Mesodermal cell (in vitro differentiated cells): ENCODE results near the gene C16orf90.

Experiments used
- H3K27ac ChIP-seq: 2 replicates; pipeline ENCODE4 v1.7.0; 2013; ENCODE audit warnings: mild to moderate bottlenecking, low read depth, low read length, moderate library complexity; ENCODE audit not compliant: severe bottlenecking
- H3K36me3 ChIP-seq: 2 replicates; pipeline ENCODE4 v1.7.1; 2013; ENCODE audit warnings: mild to moderate bottlenecking, low read length, moderate library complexity; ENCODE audit not compliant: control insufficient read depth, insufficient read depth
- H3K4me1 ChIP-seq: one replicate; pipeline ENCODE4 v1.7.1; 2013; ENCODE audit warnings: mild to moderate bottlenecking, low read length; ENCODE audit not compliant: insufficient read depth, control insufficient read depth, poor library complexity, severe bottlenecking
- H3K4me3 ChIP-seq: 2 replicates; pipeline ENCODE4 v1.7.0; 2013; ENCODE audit warnings: low read length, control low read depth, mild to moderate bottlenecking; ENCODE audit not compliant: insufficient read depth, poor library complexity, severe bottlenecking; ENCODE audit errors: extremely low read depth
- H3K9me3 ChIP-seq: 2 replicates; pipeline ENCODE4 v1.7.1; 2013; ENCODE audit warnings: mild to moderate bottlenecking, low read length, moderate library complexity; ENCODE audit not compliant: control insufficient read depth
- WGBS, 2 experiments: methylation state at CpG; one replicate each; pipeline ENCODE4 v1.1.5; 2013; ENCODE audit warnings: missing lambda C conversion rate in 2 of 2; ENCODE audit not compliant: insufficient coverage in 2 of 2; 5-methylcytosine and 5-hydroxymethylcytosine counted together

C16orf90 gene

DNA sequence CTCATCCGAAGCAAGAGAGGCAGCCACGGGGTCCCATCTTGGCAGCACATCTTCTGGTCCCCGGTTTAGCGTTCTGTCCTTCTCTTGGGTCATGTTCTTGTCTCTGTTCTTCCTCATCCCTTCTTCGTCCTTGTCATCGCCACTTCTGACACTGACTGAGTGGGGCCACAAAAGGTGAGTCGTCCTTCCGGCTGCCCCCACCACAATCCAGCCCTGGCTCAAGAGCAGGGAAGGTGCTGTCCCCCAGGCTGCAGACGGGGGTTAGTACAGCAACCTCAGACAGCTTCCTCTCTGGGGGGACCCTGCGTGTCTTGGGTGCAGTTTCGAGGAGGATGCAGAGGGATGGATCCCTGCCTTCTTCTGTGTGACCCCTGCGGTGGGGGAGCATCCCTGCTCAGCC lies 30.0 kb downstream of the C16orf90 start:
- Histone ChIP-seq H3K4me1 (peaks cover 22% of the 10 kb centered on the region), H3K27ac (no peak overlapping the region), H3K9me3 (no peaks in the 10 kb centered on the region), H3K4me3 (no peak overlapping the region), H3K36me3 (peaks cover 48% of the 10 kb centered on the region)
- 96% methylated on average over 9 to 11 of the region's 12 CpGs for WGBS, 2 experiments

DNA sequence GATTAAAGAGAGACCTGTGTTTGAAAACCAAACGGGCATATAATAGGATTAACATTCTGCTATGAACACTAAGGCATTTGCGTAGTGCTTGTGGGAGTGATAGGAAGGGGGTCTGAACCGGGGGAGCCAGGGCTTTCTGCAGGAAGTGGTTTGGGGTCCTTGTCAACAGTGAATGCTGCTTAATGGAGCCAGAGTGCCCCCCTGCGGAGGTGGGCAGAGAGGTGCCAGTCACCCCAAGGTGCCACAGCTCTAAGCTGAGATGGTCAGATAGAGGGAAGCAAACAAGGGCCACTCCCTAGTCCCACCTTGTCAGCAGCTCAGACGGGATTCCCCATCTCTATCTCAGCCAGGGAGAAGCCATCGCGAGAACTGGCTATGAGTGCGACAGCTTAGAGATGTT lies 34.1 kb downstream of the C16orf90 start:
- Histone ChIP-seq H3K27ac (no peak overlapping the region), H3K4me3 (no peak overlapping the region), H3K36me3 (peaks cover 25% of the 10 kb centered on the region), H3K9me3 (no peaks in the 10 kb centered on the region), H3K4me1 (peaks cover 36% of the 10 kb centered on the region)
- 83 to 90% methylated on average over 4 of the region's 8 CpGs for WGBS, 2 experiments

DNA sequence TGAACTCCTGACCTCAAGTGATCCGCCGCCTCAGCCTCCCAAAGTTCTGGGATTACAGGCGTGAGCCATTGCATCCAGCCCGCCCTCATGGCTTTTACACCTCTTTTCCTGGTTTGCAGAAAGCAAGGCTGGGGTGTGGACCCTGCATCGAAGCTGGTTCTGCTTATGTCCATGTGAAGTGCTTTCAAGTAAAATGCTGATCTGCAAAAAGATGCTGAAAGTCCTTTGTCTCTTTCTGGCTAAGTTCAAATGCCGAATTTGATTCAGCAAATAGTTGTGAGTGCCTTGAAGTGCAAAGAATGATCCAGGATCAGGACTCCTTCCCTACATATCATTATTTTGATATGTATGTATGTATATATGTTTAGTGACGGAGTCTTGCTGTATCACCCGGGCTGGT lies 34.7 kb downstream of the C16orf90 start:
- no peaks in the 10 kb centered on the region for H3K9me3 ChIP-seq
- WGBS, 2 experiments = 93% methylated on average over 5 of the region's 8 CpGs
- no peak overlapping the region for H3K27ac ChIP-seq
- H3K36me3 ChIP-seq = peaks cover 20% of the 10 kb centered on the region
- H3K4me3 ChIP-seq = no peak overlapping the region
- peaks cover 36% of the 10 kb centered on the region for H3K4me1 ChIP-seq

DNA sequence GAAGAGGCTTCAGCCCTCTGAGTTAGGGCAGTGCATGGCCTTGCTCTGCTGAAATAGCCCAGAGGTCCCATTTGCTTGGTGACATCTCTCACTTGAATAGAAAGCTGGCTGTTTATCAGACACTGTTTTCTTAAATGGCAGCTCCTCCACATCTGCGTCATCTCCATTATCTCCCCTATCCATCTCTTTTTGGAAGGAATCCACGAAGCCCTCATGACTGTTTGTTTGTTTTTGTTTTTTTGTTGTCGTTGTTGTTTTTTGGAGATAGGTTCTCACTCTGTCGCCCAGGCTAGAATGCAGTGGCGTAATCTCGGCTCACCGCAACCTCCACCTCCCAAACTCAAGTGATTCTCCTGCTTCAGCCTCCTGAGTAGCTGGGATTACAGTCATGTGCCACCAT lies 35.2 kb downstream of the C16orf90 start:
- Histone ChIP-seq H3K4me3 (no peak overlapping the region), H3K36me3 (peaks cover 15% of the 10 kb centered on the region), H3K27ac (peak overlapping the region; percentile 90), H3K9me3 (no peaks in the 10 kb centered on the region), H3K4me1 (peaks cover 36% of the 10 kb centered on the region)
- 96% methylated on average over 4 of the region's 7 CpGs; no CpG with 5 or more reads in 1 of the 2 experiments for WGBS, 2 experiments

DNA sequence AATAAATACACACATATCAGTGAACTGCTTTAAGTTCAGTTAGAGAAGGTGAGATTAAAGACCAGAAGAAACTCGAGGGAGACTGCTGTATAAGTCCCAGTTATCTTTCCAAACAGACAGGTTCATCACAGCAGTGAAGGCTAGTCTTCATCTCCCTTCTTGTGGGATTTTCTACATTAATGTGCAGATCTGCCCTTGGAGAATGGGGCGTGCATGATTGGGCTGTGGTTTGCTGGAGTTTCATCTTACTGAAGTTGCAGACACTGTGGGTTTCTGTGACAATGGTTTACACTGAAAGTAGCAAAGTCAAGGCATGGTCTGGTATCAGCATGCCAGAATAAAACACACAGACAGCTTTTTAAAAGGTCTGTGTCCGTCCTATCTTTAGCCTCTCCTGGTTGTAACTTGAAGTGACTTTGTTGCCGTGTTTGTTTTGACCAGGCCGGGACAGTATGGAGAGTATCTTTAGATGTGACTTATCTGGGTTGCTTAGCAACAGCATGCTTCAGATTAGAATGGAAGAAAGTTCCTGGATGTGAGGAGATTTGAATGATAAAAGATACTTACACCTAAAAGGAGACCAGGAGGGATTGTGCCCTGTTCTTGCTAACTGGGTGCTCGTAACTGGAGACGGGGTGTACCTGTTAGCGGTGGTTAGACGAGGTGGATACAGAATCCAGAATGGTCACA lies 35.7 kb downstream of the C16orf90 start:
- 62 to 77% methylated on average over 5 to 6 of the region's 9 CpGs for WGBS, 2 experiments
- H3K27ac ChIP-seq = peak overlapping the region; percentile 90
- peak overlapping the region; percentile 76 for H3K4me3 ChIP-seq

DNA sequence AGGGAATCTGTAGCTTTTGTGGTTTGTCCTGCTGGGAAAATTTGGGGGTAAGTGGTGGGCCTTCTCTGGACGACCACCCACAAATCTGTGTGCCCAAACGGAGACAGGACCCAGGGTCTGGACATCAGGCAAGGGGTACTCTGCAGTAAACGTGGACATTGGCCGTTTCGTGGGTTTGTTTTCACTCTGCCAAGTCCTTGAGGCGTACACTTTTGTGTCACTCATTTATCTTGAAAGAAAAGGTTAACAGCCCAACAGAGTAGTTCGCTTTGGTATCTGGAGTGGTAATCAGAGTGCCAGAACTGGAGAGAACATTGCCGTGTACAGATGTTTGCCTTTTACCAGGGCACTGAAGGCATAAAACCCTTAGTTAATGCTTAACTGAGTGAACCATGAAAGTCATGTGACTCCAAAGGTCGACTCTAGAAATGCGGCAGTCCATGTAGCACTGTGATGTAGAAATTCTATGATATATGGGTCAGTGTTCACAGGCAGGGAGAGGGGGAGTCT lies 36.4 kb downstream of the C16orf90 start:
- Histone ChIP-seq H3K9me3 (no peaks in the 10 kb centered on the region), H3K4me3 (peak overlapping the region; percentile 76)

More for the DNA sequence above, 35.7 kb downstream of the C16orf90 start:
- Histone ChIP-seq H3K4me1 (peaks cover 34% of the 10 kb centered on the region), H3K36me3 (peaks cover 12% of the 10 kb centered on the region), H3K9me3 (no peaks in the 10 kb centered on the region)

DNA sequence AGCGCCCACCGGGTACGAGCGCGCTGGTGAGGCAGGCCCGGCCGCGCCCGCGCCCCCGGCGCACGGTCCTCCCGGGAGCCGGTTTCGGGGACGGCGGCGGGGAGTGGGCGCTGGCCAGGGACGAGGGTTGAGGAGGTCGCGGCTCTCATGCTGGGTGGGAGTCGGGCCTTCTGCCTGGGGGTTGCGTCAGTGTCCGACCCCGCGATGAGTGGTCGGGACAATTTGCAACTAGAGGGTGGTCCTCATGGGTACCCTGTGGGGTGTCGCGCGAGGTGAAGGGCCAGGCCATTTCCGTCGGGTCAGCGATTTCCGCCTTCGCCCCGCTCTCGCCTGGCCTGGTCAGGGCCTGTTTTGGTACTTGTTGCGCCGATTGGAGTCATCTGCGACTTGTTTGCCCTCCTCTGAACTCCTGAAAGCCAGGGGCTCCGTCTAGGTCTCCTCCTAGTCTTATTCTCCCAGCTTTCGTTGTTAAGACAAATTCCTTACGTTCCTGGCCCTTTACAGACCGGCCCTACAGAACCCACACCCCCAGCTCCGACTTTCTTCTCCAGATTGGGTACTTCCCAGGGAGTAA lies 36.9 kb downstream of the C16orf90 start:
- Histone ChIP-seq H3K27ac (peak overlapping the region; percentile 90), H3K36me3 (peaks cover 6% of the 10 kb centered on the region), H3K4me1 (peaks cover 32% of the 10 kb centered on the region), H3K4me3 (peak overlapping the region; percentile 76), H3K9me3 (no peaks in the 10 kb centered on the region)
- 1% methylated on average over 41 to 43 of the region's 47 CpGs for WGBS, 2 experiments

More for the DNA sequence above, 36.4 kb downstream of the C16orf90 start:
- peaks cover 32% of the 10 kb centered on the region for H3K4me1 ChIP-seq
- peak overlapping the region; percentile 90 for H3K27ac ChIP-seq
- 34 to 35% methylated on average over 8 to 10 of the region's 10 CpGs for WGBS, 2 experiments
- H3K36me3 ChIP-seq = peaks cover 9% of the 10 kb centered on the region

DNA sequence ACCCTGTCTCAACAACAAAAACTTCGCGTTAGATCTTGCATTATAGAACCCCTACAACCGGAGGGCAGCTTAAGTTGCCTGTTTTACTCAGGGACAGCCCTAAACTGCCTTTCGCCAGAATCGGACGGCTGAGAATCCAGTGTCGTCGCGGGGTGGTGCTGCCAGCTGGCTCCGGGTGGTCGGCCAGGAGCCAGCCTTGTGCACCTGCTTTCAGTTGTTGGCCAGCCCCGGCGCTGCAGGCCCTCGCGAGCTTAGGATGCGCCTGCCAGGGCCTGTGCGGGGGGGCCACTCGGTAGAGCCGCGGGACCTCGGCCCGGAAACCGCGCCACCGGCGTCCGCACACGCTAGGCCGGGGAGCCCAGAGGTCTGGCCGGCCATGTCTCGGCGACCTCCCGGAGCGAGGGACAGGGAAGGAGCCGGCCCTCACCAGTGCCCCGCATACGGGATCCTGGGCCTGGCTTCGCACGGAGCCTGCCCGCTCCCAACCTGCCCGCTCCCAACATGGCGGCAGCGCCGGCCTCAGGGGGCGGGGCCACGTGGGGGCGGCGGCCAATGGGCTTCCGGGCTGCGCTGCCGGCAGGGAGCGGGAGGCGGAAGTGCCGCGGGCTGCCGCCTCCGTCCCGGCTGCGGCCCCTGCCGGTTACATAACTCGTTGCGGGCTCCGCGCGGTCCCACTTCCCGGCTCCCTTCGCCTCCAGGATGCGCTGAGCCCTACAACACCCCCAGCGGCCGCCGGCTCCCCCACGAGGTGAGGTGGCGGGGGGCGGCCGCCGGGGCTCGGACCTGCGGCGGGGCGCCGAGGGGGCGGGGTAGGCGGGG lies 37.6 kb downstream of the C16orf90 start:
- Histone ChIP-seq H3K9me3 (no peaks in the 10 kb centered on the region), H3K27ac (peak overlapping the region; percentile 90), H3K4me3 (peak overlapping the region; percentile 76), H3K36me3 (peaks cover 3% of the 10 kb centered on the region), H3K4me1 (peaks cover 32% of the 10 kb centered on the region)
- 4% methylated on average over 57 to 58 of the region's 83 CpGs for WGBS, 2 experiments

DNA sequence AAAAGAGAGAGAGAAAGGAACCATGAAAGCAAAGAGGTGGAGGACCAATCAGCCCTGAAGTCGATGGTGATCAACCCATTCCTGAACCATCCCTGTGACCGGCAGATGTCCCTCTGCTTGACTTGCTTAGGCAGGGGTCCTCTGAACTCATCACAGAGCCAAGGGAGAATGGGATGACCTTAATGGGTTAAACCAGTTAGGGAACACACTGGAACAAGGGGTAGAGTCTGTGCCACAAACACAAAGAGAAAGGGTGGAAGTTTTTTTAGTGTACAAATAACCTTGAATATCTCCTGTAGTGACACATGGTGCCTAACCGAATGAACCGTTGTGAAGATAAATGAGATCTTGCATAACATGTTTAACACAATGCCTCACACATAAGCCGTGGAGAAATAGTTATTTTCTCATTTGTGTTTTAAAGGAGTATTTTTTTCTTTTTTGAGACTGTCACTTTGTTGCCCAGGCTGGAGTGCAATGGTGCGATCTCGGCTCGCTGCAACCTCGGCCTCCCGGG lies 40.6 kb downstream of the C16orf90 start:
- Histone ChIP-seq H3K9me3 (no peaks in the 10 kb centered on the region), H3K36me3 (peaks cover 1% of the 10 kb centered on the region), H3K4me3 (no peak overlapping the region), H3K4me1 (peaks cover 16% of the 10 kb centered on the region), H3K27ac (no peak overlapping the region)
- WGBS, 2 experiments = 95 to 100% methylated on average over 2 to 6 of the region's 10 CpGs

DNA sequence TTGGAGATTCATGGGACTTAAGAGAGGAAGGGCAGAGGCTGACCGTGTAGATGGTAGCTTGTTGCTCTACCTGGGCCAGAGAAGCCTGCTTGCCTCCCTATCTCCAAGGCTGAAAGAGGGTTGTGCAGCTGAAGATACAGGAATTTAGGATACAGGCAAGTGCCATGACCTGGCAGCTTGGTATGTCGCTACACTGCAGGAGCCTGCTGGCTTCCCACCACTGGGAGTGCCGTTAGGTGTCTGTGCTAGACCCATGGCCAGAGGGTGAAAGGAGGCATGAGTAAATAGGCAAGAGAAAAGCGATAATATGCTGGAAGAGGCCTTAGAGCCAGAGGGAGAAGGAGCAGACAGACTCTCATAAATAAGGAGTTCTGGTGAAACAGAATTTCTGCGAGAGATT lies 41.2 kb downstream of the C16orf90 start:
- Histone ChIP-seq H3K4me1 (peaks cover 10% of the 10 kb centered on the region), H3K27ac (no peak overlapping the region), H3K9me3 (no peaks in the 10 kb centered on the region), H3K36me3 (peaks cover 7% of the 10 kb centered on the region), H3K4me3 (no peak overlapping the region)
- WGBS, 2 experiments = 79 to 84% methylated on average over 3 to 5 of the region's 5 CpGs
